Smooth muscle cell (in vitro differentiated cells): ENCODE results near the gene RPTOR. TPM values are rescaled to one million over a fixed set of nuclear protein-coding genes. Genes with fewer than 3 reads are reported as not detected.

Source experiments
- DNase-seq: peaks from one replicate; lab custom pipeline; 2025; ENCODE audit not compliant: unreplicated experiment; lab: John Stamatoyannopoulos, UW
- H2AFZ ChIP-seq: fragments of 200-600 bp; sonication (generic); 2 replicates; pipeline ENCODE4 v1.6.0; 2016; ENCODE audit warnings: antibody characterized with exemption, low read depth, mild to moderate bottlenecking
- H3F3A ChIP-seq: fragments of 200-600 bp; sonication (generic); 2 replicates; pipeline ENCODE4 v1.6.0; 2017; ENCODE audit warnings: antibody characterized with exemption, low read depth
- H3K27ac ChIP-seq: fragments of 200-600 bp; sonication (generic); 2 replicates; pipeline ENCODE4 v1.5.1; 2016; ENCODE audit warnings: low read depth, mild to moderate bottlenecking
- H3K27me3 ChIP-seq: fragments of 200-600 bp; sonication (generic); 2 replicates; pipeline ENCODE4 v1.6.1; 2016; ENCODE audit warnings: low read depth, mild to moderate bottlenecking
- H3K36me3 ChIP-seq: fragments of 200-600 bp; sonication (generic); 2 replicates; pipeline ENCODE4 v1.5.1; 2016; ENCODE audit warnings: low read depth
- H3K4me1 ChIP-seq: fragments of 200-600 bp; sonication (generic); 2 replicates; pipeline ENCODE4 v1.5.1; 2016; ENCODE audit warnings: low read depth
- H3K4me2 ChIP-seq: fragments of 200-600 bp; sonication (generic); 2 replicates; pipeline ENCODE4 v1.6.0; 2016; ENCODE audit warnings: mild to moderate bottlenecking
- H3K4me3 ChIP-seq: fragments of 200-600 bp; sonication (generic); 2 replicates; pipeline ENCODE4 v1.5.1; 2016; ENCODE audit warnings: mild to moderate bottlenecking
- H3K79me2 ChIP-seq: fragments of 200-600 bp; sonication (generic); 2 replicates; pipeline ENCODE4 v1.6.0; 2016; ENCODE audit warnings: low read depth, mild to moderate bottlenecking
- H3K9ac ChIP-seq: fragments of 200-600 bp; sonication (generic); 2 replicates; pipeline ENCODE4 v1.6.0; 2016; ENCODE audit warnings: low read depth
- H3K9me3 ChIP-seq: fragments of 200-600 bp; sonication (generic); replicated peaks from 2 replicates; pipeline ENCODE4 v1.5.1; 2016; ENCODE audit warnings: low read depth
- H4K20me1 ChIP-seq: fragments of 200-600 bp; sonication (generic); 2 replicates; pipeline ENCODE4 v1.6.0; 2016; ENCODE audit warnings: low read depth
- CTCF ChIP-seq: fragments of 200-600 bp; sonication (generic); IDR thresholded peaks from 2 replicates; pipeline ENCODE4 v1.5.1; 2017; ENCODE audit warnings: borderline replicate concordance, mild to moderate bottlenecking, antibody characterized with exemption; ENCODE audit not compliant: insufficient read depth, poor library complexity, severe bottlenecking
- WGBS: methylation state at CpG from one replicate; pipeline ENCODE4 v1.1.7; 2016; ENCODE audit warnings: low lambda C conversion rate; 5-methylcytosine and 5-hydroxymethylcytosine counted together
- polyA plus RNA-seq: library from polyadenylated mRNA; unstranded; fragments of >200 nt; fragmentation: Nextera tagmentation; extraction: Ambion mirVana; gene quantifications from 2 replicates; pipeline ENCODE4 v1.2.1, GENCODE V29; 2016
- total RNA-seq: library from RNA; depleted of rRNA; stranded (reverse); fragments of >200 nt; gene quantifications from 2 replicates; pipeline ENCODE4 v1.2.3, GENCODE V29; 2014

The RPTOR gene
- total and polyA plus RNA-seq, 2 experiments from 2014 or later, result 10.6 to 12.2 TPM

GRCh38 chr17:80619535-80620235, 75.0 kb downstream of the RPTOR start:
- 69% methylated on average over 9 of the region's 9 CpGs for WGBS
- DNase-seq, result no peak
- Histone ChIP-seq H3K9ac (no peak overlapping the region), H3K4me3 (no peak overlapping the region), H3K27me3 (no peaks in the 10 kb centered on the region), H4K20me1 (peaks cover 68% of the 10 kb centered on the region), H3F3A (no peaks in the 10 kb centered on the region), H3K79me2 (peaks cover 55% of the 10 kb centered on the region), H3K9me3 (no peaks in the 10 kb centered on the region), H3K4me1 (no peaks in the 10 kb centered on the region), H2AFZ (no peak overlapping the region), H3K27ac (no peak overlapping the region), H3K4me2 (no peak overlapping the region), H3K36me3 (no peaks in the 10 kb centered on the region)
- no peak for TF ChIP-seq CTCF

GRCh38 chr17:80621335-80621996, 76.8 kb downstream of the RPTOR start:
- H4K20me1 ChIP-seq, result peaks cover 66% of the 10 kb centered on the region
- H3F3A ChIP-seq, result no peaks in the 10 kb centered on the region
- H3K27ac ChIP-seq, result no peak overlapping the region
- no peak overlapping the region for H3K4me3 ChIP-seq
- H3K27me3 ChIP-seq, result no peaks in the 10 kb centered on the region
- H2AFZ ChIP-seq, result no peak overlapping the region
- no peaks in the 10 kb centered on the region for H3K4me1 ChIP-seq
- no peak overlapping the region for H3K4me2 ChIP-seq
- TF ChIP-seq CTCF, result no peak
- H3K36me3 ChIP-seq, result no peaks in the 10 kb centered on the region
- H3K9me3 ChIP-seq, result no peaks in the 10 kb centered on the region
- H3K79me2 ChIP-seq, result peaks cover 47% of the 10 kb centered on the region
- 73% methylated on average over 25 of the region's 25 CpGs for whole genome bisulfite sequencing
- no peak for DNase-seq
- no peak overlapping the region for H3K9ac ChIP-seq

DNA sequence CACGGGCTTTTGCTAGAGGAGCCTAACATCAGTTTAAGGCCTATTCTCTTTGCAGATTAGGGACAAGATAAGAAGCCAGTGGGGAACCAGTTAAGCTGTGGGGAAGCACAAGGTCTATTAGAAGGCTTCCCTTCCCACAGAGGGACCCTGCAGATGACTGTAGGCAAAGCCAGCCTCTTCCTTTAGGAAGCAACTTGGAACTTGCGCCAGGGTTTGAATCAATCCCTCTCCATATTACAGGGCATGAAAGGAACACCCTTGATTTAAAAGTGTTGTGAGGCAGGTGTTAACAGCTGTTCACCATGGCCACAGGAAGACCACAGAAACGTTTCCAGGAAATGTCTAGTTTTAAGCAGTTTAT, 77.3 kb downstream of the RPTOR start:
- H2AFZ ChIP-seq, result no peak overlapping the region
- H3K4me1 ChIP-seq, result no peaks in the 10 kb centered on the region
- peaks cover 49% of the 10 kb centered on the region for H3K79me2 ChIP-seq
- H3F3A ChIP-seq, result no peaks in the 10 kb centered on the region
- TF ChIP-seq CTCF, result no peak
- H4K20me1 ChIP-seq, result peaks cover 66% of the 10 kb centered on the region
- no peak overlapping the region for H3K9ac ChIP-seq
- H3K4me3 ChIP-seq, result no peak overlapping the region
- WGBS, result 73% methylated on average over 3 of the region's 3 CpGs
- no peaks in the 10 kb centered on the region for H3K36me3 ChIP-seq
- DNase-seq, result no peak
- H3K27me3 ChIP-seq, result no peaks in the 10 kb centered on the region
- no peaks in the 10 kb centered on the region for H3K9me3 ChIP-seq
- no peak overlapping the region for H3K27ac ChIP-seq
- no peak overlapping the region for H3K4me2 ChIP-seq
